ENCODE data around the gene AP2B1. TPM values are rescaled to one million over a fixed set of nuclear protein-coding genes. Genes with fewer than 3 reads are reported as not detected.
A peak's percentile ranks its signal among the peaks of the same experiment; 100 is the strongest.

Gene AP2B1
- total RNA-seq, 1 donor from 2014 or later, result 187 TPM

DNA sequence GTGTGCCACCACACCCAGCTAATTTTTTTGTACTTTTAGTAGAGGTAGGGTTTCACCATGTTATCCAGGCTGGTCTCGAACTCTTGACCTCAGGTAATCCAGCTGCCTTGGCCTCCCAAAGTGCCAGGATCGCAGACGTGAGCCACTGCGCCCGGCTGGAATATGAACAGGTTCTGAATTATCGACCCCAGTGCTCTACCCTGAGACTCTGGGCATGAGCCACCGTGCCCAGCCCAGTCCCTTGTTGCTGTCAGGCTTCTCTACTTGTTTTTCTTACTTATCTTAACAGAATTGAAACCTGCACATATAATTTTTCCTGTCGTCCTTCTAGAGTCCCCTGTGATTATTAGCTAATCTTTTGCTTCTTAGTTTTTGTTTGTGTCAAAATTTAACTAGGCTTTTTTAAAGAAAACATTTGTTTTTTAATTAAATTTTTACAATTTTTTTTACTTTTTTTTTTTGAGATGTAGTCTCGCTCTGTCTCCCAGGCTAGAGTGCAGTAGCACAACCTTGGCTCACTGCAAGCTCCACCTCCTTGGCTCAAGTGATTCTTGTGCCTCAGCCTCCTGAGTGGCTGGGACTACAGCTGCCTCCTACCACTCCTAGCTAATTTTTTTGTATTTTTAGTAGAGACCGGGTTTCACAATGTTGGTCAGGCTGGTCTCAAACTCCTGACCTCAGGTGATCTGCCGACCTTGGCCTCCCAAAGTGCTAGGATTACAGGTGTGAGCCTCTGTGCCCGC lies 66.7 kb downstream of the AP2B1 start:
- H3K27me3 Mint-ChIP-seq (ENCODE audit: low read depth), result no peaks in the 10 kb centered on the region
- no peak overlapping the region for H3K4me3 Mint-ChIP-seq (ENCODE audit: unreplicated experiment)
- peaks cover 20% of the 10 kb centered on the region for H3K36me3 Mint-ChIP-seq (ENCODE audit: low read depth)
- no peaks in the 10 kb centered on the region for H3K4me1 Mint-ChIP-seq (ENCODE audit: low read depth)
- H3K9me3 Mint-ChIP-seq (ENCODE audit: low read depth), result no peaks in the 10 kb centered on the region
- no peak overlapping the region for H3K27ac Mint-ChIP-seq (ENCODE audit: unreplicated experiment)
- DNase-seq (ENCODE audit: low spot score), result no peak
- TF ChIP-seq, protein P1, sequence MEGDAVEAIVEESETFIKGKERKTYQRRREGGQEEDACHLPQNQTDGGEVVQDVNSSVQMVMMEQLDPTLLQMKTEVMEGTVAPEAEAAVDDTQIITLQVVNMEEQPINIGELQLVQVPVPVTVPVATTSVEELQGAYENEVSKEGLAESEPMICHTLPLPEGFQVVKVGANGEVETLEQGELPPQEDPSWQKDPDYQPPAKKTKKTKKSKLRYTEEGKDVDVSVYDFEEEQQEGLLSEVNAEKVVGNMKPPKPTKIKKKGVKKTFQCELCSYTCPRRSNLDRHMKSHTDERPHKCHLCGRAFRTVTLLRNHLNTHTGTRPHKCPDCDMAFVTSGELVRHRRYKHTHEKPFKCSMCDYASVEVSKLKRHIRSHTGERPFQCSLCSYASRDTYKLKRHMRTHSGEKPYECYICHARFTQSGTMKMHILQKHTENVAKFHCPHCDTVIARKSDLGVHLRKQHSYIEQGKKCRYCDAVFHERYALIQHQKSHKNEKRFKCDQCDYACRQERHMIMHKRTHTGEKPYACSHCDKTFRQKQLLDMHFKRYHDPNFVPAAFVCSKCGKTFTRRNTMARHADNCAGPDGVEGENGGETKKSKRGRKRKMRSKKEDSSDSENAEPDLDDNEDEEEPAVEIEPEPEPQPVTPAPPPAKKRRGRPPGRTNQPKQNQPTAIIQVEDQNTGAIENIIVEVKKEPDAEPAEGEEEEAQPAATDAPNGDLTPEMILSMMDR (IDR thresholded peaks at IDR 0.05), result no peak

DNA sequence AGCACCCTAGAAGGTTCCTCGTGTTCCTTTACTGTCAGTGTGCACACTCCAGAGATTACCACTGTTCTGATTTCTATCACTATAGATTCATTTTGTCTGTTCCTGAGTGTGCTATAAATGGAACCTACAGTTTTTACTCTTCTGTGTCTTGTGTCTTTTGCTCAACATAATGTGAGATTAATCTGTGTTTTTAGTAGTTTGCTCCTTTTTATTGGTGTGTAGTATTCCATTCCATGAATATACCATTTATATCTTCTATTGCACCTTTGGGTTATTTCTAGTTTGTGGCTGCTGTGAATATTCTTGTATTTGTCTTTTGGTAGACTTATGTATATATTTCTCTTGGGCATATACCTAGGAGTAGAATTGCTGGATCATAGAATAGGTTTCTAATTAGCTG lies 68.2 kb downstream of the AP2B1 start:
- TF ChIP-seq, protein P1 (IDR thresholded peaks at IDR 0.05), result no peak
- no peak overlapping the region for H3K4me3 Mint-ChIP-seq (ENCODE audit: unreplicated experiment)
- no peak for DNase-seq (ENCODE audit: low spot score)
- no peaks in the 10 kb centered on the region for H3K27me3 Mint-ChIP-seq (ENCODE audit: low read depth)
- no peaks in the 10 kb centered on the region for H3K4me1 Mint-ChIP-seq (ENCODE audit: low read depth)
- H3K9me3 Mint-ChIP-seq (ENCODE audit: low read depth), result no peaks in the 10 kb centered on the region
- peaks cover 22% of the 10 kb centered on the region for H3K36me3 Mint-ChIP-seq (ENCODE audit: low read depth)
- H3K27ac Mint-ChIP-seq (ENCODE audit: unreplicated experiment), result no peak overlapping the region

DNA sequence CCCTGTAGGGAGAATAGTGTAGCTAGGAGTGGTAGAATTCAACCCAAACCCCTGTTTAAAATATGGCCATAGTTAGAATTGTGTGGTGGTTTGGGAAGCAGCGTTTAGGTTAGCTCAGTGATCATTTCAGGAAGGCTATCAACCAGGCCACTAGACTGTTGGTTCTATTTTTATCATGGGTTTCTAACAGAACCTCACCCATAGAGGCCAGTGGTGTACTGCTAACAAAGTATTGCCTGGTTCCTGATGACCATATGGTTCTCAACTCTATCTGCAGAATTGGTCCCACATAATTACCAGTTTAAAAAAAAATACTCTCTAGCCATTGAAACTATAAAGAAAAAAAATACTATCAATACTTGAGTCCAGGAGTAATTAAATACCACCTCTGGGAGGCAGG lies 73.8 kb downstream of the AP2B1 start:
- Mint-ChIP-seq H3K4me3 (ENCODE audit: unreplicated experiment) (no peak overlapping the region), H3K4me1 (ENCODE audit: low read depth) (peaks cover 14% of the 10 kb centered on the region), H3K27me3 (ENCODE audit: low read depth) (no peaks in the 10 kb centered on the region), H3K36me3 (ENCODE audit: low read depth) (peaks cover 14% of the 10 kb centered on the region), H3K9me3 (ENCODE audit: low read depth) (no peaks in the 10 kb centered on the region), H3K27ac (ENCODE audit: unreplicated experiment) (no peak overlapping the region)
- DNase-seq (ENCODE audit: low spot score), result no peak
- TF ChIP-seq, protein P1 (IDR thresholded peaks at IDR 0.05), result peak; percentile 54

DNA sequence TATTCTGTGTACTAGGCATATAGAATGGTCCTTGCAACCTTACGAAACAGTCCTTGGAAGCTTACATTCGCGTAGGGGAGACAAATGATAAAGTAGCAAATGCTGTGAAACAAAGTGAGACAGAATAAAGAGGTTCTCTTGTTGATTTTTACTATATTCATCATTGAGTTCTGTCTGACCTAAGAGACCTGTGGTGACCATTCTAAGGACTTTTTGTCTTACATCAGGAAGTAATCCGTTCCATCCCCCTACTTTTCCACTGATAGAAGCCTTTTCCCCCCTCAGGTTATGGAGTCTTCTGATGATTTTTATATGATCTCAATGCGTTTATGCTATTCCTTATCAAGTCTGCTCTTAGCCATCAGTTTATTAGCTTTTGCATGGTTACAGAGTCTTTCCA lies 77.6 kb downstream of the AP2B1 start:
- Mint-ChIP-seq H3K36me3 (ENCODE audit: low read depth) (peaks cover 8% of the 10 kb centered on the region), H3K27ac (ENCODE audit: unreplicated experiment) (no peak overlapping the region), H3K27me3 (ENCODE audit: low read depth) (no peaks in the 10 kb centered on the region), H3K4me1 (ENCODE audit: low read depth) (peaks cover 24% of the 10 kb centered on the region), H3K9me3 (ENCODE audit: low read depth) (no peaks in the 10 kb centered on the region), H3K4me3 (ENCODE audit: unreplicated experiment) (no peak overlapping the region)
- DNase-seq (ENCODE audit: low spot score), result no peak
- TF ChIP-seq, protein P1 (IDR thresholded peaks at IDR 0.05), result no peak

DNA sequence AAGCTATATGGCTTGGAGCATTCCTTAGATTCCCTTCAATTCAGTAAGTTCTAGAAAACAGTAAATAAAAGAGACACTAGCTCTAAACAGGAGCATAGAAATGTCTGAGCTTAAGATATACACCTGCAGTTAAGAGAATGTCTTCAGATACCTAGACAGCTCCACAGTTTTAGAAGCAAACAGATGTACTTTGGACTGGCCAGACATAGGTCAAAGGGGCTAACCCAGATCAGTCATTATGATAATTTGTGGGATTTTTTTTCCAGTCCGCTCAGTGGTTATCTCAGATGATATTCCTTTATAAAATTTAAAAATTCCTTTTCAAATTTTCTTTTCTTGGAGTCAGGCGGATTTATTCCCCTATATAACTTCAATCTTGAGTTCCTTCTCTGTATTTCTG lies 78.5 kb downstream of the AP2B1 start:
- TF ChIP-seq, protein P1 (IDR thresholded peaks at IDR 0.05), result no peak
- peaks cover 8% of the 10 kb centered on the region for H3K36me3 Mint-ChIP-seq (ENCODE audit: low read depth)
- no peak for DNase-seq (ENCODE audit: low spot score)
- no peak overlapping the region for H3K4me3 Mint-ChIP-seq (ENCODE audit: unreplicated experiment)
- H3K27ac Mint-ChIP-seq (ENCODE audit: unreplicated experiment), result no peak overlapping the region
- no peaks in the 10 kb centered on the region for H3K27me3 Mint-ChIP-seq (ENCODE audit: low read depth)
- no peaks in the 10 kb centered on the region for H3K9me3 Mint-ChIP-seq (ENCODE audit: low read depth)
- peaks cover 34% of the 10 kb centered on the region for H3K4me1 Mint-ChIP-seq (ENCODE audit: low read depth)
